MM.1S (cell line): ENCODE data around the gene TIMM50.

Experiments used
- CTCF ChIP-seq: fragments of 300-600 bp; sonication (generic); IDR thresholded peaks from 2 replicates; pipeline ENCODE4 v1.5.1; 2016; ENCODE audit warnings: antibody characterized with exemption, low read length, mixed read lengths
- EZH2 ChIP-seq: fragments of 300-600 bp; sonication (generic); optimal IDR thresholded peaks from 2 replicates; pipeline ENCODE3; 2017; ENCODE audit warnings: low read depth, mild to moderate bottlenecking, antibody characterized with exemption, low read length, mixed read lengths

- TF ChIP-seq CTCF (no peak), EZH2 (no peak)
Measured at GRCh38 chr19:39470724-39471339, 9.8 kb upstream of the TIMM50 start.
